GM18517 (cell line): Measurements from ENCODE around the gene CHRDL2.
"Not testable (repeated sequence)": the region's sequence is repeated elsewhere in the genome, so short reads cannot be mapped to it uniquely, and the experiment has no call there.

Source experiments
- ATAC-seq: cut with Tn5 transposase; IDR thresholded peaks from one replicate; pipeline ENCODE4 v1.9.1; 2021; ENCODE audit warnings: mild to moderate bottlenecking, moderate library complexity; ENCODE audit not compliant: unreplicated experiment

Gene CHRDL2

DNA sequence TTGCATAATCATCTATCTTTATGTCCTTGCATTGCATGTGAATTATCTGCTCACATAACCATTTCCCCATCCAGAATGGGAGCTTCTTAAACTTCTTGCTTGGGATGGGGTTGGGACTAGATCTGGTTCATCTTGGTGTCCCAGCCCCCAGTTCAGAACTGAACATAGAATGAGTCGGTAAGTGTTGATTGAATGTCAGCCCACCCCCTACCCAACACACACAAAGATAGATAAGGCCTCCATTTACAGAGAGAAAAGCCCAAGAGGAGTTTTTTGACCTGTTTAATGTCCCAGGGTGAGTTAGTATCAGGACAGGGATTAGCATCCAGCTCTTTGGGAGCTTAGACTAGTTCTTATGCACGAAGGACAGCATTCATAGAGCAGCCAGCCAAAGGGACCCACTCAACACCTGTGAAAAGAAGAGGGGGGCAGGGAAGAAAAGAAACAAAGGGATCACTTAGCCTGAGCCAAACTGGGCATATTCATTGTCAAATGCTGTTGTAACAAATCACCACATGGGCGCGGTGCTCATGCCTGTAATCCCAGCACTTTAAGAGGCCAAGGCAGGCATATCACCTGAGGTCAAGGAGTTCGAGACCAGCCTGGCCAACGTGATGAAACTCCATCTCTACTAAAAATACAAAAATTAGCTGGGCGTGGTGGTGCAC is 57.4 kb downstream of the CHRDL2 start:
- ATAC-seq: no peak

DNA sequence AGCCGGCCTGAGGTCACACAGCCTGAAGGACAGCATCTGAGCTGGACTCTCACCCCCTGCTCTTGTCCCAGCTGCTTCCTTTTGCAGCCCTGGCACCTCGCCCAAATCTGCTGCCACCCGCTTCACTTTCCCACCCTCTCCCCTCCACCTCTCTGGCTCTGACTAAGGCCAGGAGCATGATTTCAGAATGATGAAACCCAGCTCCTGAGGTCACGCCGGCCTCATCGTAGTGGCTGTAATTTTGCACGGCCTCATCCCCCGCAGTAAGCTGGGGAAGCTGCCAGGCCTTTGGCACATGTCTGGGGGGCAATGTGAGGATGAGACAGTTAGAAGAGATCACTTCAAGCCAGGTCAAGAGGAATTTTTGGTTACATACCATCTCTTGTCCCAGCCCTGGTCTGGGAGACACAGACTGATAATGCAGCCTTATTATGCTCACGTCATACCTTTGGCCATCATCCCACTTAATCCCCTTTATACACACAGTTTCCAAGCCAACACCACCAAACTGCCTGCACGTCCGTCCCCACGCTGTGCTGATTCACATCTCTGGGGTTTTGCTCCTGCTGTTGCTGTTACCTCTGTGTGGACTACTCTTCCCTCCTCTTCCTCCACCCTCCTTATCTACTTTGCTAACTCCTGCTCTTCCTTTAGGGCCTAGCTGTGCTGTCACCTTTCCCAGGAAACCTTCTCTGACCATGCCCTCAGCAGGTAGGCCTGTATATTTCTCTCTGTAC is 58.1 kb downstream of the CHRDL2 start:
- ATAC-seq: no peak

DNA sequence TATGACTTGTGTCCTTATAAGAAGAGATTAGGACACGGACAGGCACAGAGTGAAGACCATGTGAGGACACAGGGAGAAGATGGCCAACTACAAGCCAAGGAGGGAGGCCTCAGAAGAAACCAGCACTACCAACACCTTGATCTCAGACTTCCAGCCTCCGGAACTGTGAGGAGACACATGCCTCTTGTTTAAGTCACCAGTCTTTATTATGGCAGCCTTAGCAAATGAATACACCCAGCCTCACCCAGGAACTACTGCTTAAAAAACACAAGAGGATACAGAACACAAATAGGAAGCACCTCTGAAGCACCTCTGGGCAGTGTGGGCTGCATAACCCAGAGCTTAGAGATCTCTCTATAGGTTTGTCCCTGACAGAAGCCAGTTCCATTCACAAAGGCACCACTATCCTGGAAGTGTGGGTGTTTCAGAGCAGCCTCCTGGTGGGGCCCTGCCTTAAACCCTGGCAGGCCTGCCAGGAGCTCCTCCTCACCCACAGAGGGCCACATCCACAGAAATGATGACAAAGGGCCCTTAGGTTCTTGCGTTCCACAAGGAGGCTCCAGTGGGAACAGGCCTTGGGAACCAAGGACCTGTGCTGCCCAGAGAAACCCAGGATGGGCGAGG is 58.8 kb downstream of the CHRDL2 start:
- no peak for ATAC-seq

DNA sequence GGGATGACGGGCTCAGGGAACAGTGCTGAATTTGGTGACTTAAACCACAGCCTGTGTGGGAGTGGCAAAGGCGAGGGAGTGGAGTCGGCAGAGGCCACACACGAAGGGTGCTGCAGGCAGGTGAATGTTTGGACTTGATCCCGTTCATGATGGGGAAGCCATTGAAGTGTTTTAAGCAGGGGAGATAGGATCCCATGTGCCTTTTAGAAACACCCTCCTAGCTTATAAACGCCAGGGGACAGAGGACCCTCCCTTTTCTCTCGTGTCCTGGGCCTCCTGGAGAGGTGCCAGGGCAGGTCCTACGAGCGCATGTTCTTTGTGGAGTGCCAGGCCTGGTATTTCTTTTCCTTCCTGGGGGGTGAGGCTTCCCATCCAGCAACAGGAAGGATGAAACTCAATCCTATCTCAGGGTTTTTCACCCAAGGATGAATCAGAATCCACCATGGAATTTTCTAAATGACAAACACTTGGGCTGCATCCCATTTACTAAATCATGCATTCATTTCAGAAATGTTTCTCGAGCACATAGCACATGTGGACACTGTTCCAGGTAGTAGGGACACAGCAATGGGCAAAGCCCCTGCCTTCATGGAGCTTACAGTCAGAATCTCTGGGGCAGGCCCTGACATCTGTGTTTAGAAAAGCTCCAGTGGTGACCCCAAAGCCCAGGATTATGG is 59.6 kb downstream of the CHRDL2 start:
- ATAC-seq: no peak

DNA sequence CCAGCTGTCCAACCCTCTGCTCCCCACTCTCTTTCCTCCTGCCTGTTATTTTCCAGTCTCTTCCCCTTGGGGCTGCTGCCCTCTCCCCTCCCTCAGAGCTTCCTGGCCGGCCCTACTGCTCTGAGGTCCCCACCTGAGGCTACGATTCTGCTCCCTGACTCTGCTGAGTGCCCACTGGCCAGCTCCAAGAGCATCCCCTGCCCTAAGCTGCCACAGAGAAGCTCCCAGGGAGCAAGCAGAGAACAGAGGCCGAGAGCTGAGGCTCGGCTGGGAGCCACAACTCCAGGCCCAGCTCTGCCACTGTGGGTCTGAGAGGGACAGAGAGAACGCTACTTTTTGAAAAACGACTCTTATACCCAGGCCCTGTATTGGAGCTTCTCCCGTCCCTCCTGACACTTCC is 61.1 kb downstream of the CHRDL2 start:
- no peak for ATAC-seq

DNA sequence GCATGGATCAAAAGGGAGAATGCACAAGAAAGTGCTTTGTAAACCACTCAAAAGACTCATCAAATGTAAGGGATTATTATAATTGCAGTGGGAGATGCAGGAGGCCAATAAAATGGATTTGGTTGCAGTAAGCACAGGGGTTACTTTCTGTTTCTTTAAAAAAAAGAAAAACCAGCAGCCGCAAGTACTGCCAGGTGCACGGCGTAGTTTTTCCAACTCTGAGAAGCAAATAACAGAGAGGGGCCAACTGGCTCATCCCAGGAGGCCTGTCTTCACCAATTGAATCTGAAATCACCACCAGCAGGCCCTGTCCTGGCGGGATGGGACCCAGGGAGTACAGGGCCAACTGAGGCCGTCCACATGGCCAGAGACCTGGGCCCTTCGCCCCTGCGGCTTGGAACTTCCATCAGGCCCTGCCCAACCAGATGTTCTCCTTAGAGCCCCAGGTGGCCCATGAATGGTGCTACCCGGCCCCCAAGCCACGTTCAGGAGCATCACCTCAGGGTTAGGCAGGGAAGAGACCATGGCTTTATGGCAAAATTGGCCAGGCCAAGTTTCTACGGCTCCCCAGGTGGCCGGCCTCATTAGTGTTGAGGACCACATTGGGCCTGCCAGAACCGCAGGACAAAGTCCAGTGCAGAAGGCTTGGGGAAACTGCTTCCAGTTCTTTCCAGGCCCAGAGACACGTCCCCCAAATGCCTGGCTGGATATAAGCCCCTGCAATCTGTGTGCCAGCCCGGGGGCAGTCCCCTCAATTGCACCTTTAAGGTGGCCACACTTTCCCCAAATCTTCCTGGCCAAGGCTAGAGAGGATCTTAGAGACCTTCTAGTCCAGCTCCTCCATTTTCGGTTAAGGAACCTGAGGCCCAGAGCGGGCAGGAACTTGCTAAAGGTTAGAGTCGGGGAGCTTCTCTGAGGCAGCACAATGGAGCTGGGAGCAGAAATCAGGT is 61.7 kb downstream of the CHRDL2 start:
- no peak for ATAC-seq

DNA sequence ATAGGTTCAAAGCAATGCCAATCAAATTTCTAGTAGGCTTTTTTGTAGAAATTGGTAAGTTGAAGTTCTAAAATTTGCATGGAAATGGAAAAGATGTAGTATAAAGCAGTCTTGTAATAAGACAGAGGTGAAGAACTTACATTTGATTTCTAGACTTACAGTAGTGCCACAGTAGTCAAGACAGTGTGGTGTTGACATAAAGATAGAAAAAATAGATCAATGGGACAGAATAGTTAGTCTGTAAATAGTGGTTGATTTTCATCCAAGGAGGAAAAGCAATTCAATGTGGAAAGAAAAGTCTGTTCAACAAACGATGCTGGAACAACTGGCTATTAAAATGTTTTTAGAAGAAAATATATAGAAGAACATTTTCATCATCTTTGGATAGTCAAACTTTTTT is 67.9 kb downstream of the CHRDL2 start:
- ATAC-seq: no peak

DNA sequence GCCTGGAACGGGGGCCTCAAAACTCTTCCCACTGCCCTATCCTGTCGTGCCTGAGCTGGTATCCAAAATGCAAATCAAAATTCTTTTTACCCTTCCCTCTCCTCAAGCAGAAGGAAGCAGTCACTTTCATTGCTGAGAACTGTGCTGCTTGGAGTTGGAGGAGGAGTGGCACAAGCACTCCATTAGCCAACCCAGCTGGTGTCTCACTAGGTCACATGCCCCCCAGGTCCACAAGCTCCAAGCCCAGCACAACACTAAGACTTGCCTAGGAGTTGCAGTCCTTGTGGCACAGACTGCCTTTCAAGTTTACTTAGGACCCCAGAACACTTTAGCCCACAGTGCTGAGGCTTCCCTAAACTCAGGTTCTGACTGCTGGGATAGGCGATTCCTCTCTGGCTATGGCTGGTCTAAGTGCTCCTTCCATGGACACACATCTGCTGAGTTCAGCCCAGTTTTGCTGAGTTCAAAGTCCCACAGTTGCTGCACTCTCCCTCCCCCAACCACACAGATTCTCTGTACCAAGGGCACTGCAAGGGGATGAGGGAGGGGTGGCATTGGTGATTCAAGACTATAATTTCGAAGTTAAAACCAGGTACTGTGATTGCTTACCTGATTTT is 68.6 kb downstream of the CHRDL2 start:
- no peak for ATAC-seq

DNA sequence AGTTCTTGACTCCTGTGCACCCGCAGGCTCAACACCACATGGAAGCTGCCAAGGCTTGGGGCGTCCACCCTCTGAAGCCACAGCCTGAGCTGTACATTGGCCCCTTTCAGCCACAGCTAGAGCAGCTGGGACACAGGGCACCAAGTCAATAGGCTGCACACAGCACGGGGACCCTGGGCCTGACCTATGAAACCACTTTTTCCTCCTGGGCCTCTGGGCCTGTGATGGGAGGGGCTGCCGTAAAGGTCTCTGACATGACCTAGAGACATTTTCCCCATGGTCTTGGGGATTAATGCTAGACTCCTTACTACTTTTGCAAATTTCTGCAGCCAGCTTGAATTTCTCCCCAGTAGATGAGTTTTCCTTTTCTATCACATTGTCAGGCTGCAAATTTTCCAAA is 72.1 kb downstream of the CHRDL2 start:
- ATAC-seq: not testable (repeated sequence)

DNA sequence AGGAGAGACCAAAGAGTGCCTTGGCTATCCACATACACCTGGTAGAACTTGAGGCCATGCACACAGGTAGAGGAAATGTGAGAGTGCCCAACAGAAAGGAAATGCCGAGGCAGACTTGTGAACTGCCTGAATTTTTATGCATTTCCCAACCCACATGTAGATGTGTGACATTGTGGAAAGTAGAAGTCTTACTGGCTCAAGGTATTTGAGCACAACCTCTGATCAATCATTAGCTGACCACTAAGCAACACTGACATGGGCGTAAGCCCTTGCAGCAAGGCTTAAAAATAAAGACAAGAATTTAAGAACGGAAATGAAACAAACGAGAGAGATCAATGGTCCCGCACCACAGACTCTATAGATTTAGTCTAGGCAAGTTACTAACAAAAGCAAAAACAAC is 76.2 kb downstream of the CHRDL2 start:
- no peak for ATAC-seq

DNA sequence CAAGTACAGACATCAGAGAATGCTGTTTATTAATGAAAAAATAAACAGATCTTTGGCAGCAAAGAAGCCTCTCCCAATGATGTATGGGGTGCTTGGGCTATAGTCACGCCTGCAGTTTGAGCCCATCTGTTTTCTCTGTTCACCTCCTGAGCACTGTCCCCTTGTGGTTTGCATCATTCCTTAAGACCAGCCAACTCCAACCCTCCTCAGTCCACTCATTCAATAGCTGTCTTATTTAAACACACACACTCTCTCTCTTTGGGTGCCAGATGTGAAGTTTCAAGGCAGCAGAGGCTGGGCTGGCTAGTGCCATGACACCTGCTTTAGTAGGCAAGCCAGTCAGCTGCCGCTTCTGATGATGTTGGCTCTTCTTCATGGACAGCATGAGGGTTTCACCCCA is 80.7 kb downstream of the CHRDL2 start:
- no peak for ATAC-seq

DNA sequence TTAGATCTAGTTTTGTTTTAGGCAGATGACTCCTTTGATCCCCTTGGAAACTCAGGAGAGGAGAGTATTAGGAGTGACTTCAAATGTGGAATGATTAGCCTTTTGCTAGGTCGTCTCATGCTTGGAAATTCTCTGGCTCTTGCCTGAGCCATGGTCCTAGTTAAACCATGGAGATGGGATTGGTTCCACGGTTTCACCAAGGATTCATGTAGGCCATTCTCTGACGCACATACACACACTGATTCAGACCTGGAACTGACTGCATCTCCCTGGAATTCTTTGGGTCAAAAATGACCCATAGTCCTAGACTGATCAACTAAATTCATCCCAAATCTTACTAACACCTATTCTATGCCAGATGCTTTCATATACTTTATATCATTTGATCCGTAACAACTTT is 82.3 kb downstream of the CHRDL2 start:
- no peak for ATAC-seq

DNA sequence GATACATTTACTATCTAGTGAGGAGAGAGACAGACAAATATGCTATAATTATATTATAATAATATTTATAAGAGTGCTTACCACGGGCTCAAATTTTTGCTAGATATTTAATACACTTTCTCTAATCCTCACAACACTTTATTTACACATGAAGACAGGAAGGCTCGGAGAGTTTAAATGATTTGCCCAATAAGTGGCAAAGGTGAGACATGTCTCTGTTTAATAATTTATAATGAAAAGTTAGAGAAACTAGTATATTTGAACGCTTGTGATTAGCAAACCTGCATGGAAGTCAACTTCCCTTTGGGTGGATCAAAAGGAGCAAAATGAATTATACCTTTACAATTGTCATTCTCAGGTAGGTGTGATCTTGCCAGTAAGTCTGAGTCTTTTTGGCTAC is 83.4 kb downstream of the CHRDL2 start:
- ATAC-seq: no peak

DNA sequence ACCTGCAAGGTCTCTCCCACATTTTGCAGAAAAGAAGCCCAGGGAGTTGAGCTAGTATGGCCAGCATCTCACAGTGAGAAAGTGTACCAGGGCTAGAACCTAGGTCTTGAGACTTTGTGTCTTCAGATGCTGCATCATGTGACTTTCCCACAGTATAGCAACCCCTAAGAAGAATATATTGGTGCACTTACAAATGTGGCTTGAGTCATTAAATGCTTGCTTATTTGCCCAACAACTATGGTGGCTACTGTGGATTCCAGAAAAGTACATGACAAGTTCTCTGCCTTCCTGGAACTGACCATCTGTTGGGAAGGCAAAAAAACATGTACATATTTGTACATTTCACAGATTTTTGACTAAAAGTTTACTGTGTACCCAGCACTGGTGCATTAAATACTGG is 83.8 kb downstream of the CHRDL2 start:
- no peak for ATAC-seq

DNA sequence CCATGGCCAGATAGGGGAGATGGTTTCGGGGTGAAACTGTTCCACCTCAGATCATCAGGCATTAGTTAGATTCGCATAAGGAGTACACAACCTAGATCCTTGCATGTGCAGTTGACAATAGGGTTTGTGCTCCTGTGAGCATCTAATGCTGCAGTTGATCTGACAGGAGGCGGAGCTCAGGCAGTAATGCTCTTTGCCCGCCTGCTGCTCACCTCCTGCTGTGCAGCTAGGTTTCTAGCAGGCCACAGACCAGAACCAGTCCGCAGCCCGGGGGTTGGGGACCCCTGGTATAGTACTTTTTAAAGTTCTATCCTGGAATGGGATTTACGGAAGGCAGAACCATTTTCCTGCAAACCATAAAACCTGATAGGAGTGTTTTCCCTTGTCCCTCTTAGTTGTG is 84.3 kb downstream of the CHRDL2 start:
- ATAC-seq: no peak
